GM19468 (cell line): Measurements from ENCODE around the gene FLVCR1.
A peak's percentile ranks its signal among the peaks of the same experiment; 100 is the strongest.
"Not testable (repeated sequence)": the region's sequence is repeated elsewhere in the genome, so short reads cannot be mapped to it uniquely, and the experiment has no call there.

Source experiments
- ATAC-seq: cut with Tn5 transposase; IDR thresholded peaks from one replicate; pipeline ENCODE4 v1.9.1; 2021; ENCODE audit warnings: mild to moderate bottlenecking, moderate library complexity, moderate number of reproducible peaks; ENCODE audit not compliant: unreplicated experiment; ENCODE audit errors: extremely low read depth

FLVCR1 gene

DNA sequence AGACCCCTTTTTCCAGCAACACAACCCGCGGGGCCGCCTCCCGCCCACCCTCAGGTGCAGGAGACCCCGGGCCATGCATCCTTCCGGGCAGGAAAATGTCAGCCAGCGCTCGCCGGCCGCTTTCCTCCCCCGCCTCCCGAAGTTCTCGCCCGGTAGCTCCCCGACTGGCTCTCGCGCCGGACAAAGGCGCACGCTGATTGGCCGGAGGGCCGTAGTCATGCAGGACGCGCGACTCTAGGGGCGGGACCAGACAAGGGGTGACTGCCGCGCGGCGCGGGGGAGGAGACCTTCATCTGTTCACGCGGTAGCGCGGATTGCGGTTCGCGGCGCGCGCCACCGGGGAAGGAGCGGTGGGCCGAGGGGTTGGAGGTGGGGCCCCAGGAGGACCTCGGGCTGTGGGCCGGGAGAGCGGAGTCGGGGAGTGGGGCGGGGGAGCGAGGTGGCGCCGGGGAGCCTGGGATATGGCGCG lies at the start of gene FLVCR1:
Gene FLVCR1, plus strand, starts transcription at position 284 of the 469 bp plus-strand sequence. Its CDS starts 178 bp downstream, at position 462.
- peak; percentile 92 for ATAC-seq

- ATAC-seq = no peak
Measured at GRCh38 chr1:212814537-212815334, 43.3 kb upstream of the FLVCR1 start.

DNA sequence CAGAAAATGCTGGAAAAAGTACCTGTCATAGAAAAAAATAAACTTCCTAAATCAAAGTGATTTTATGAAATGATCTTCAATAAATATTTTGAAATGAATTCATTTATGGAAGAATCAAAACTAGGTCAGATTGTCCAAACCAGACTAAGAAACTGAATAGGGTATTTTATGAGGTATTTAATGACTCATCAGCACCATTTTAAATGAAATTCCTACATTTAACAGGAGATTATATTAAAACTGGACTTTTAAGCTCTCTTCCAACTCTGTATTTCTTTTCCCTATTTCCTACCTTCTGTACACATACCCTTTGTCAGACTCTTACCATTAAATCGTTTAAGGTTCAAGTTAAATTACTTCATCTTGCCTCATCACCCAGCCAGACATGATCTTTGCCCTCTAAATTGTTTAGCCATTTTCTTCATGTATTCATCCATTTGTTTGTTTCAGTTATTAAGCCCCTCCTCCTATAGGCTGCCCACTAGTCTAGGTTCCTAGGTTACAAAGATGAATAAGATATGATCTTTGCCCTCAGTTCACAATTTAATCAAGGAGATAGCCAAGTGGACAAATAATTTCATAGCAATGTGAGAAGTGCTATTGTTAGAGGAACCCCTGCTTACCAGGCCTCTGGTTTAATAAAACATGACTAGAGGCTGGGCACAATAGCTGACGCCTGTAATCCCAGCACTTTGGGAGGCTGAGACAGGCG lies 41.4 kb upstream of the FLVCR1 start:
- ATAC-seq = no peak

GRCh38 chr1:212819726-212820125 lies 38.3 kb upstream of the FLVCR1 start:
- no peak for ATAC-seq

DNA sequence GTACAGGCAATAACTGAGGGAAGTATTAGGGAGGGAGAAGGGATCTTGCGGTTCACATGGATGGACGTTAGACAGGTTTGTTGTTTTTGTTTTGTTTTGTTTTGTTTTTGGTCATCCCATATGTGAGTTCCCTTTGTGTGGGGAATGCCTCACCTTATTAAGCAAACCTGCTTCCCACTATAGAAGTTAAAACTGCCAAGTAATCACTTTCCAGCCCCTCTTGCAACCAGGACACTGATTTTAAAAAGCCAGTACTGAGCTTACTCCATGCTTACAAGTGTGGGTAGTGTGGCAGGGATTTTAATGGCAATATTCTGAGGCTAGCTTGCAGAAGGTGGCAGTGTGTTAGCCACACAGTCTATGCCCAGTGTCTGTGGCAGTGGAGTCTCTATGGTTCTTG lies 37.1 kb upstream of the FLVCR1 start:
- ATAC-seq = no peak

GRCh38 chr1:212822956-212823355 lies 35.1 kb upstream of the FLVCR1 start:
- no peak for ATAC-seq

DNA sequence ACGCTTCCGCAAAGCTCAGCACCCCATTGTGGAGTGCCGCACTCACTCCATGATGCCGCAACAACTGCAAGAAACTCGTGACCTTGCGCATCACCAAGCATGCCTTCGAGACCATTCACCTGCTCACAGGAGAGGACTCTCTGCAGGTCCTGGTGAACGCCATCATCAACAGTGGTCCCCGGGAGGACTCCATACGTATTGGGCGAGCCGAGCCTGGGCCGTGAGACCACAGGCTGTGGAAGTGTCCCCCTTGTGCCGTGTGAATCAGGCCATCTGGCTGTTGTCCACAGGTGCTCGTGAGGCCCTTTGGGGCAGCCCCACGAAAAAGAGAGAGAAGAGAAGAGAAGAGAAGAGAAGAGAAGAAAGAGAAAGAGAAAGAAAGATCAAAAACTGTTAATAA lies 33.9 kb upstream of the FLVCR1 start:
- ATAC-seq = no peak

GRCh38 chr1:212825798-212826452 lies 32.1 kb upstream of the FLVCR1 start:
- ATAC-seq = no peak

- no peak for ATAC-seq
Measured at GRCh38 chr1:212827171-212827776, 30.8 kb upstream of the FLVCR1 start.

DNA sequence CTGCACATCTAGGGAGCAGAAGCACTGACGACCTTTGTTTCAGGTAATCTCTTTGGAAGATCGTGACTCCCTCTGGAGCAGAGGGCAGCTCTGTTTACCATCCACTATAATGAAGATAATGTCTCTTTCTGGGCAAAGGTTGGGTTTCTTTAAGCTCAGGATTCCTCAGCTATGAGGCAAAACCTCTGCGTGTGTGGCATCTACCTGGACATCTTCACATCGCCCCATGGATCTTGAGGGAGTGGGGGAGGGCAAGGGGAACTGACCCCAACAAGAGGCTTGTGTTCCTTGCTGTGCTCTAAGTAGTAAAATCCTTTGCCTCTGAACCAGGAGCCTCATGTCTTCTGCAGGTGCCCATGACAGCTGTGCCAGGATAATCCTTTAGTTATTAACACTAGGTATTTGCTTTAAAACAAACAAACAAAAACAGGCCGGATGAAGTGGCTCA lies 30.2 kb upstream of the FLVCR1 start:
- ATAC-seq = no peak

- no peak for ATAC-seq
Measured at GRCh38 chr1:212828395-212828794, 29.7 kb upstream of the FLVCR1 start.

DNA sequence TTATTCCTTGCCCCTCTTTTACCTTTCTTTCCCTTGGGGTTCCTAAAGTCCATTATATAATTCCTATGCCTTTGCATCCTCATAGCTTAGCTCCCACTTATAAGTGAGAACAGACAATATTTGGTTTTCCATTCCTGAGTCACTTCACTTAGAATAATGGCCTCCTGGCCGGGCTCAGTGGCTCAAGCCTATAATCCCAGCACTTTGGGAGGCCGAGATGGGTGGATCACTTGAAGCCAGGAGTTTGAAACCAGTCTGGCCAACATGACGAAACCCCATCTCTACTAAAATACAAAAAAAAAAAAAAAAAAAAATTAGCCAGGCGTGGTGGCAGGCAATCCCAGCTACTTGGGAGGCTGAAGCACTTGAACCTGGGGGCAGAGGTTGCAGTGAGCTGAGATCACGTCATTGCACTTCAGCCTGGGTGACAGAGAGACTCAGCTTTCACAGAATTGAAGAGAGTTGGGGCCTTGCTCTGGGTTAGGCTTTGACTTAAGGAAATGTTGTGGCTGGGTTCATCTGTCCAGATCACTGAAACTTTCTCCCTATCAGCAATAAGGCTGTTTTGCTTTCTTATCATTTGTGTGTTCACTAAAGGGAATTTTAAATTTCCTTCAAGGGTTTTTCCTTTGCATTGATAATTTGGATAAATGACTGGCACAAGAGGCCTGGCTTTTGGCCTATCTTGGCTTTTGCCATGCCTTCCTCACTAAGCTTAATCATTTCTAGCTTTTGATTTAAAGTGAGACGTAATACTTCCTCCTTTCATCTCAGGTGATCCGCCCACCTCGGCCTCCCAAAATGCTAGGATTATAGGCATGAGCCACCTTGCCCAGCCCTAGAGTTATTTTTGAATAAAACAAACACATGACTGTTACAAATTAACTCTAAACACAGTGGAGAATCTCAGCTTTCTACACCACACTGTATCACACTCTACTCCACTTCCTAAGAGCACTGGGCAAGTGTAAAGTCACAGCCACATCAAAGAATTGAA lies 24.6 kb upstream of the FLVCR1 start:
- peak; percentile 65 for ATAC-seq

DNA sequence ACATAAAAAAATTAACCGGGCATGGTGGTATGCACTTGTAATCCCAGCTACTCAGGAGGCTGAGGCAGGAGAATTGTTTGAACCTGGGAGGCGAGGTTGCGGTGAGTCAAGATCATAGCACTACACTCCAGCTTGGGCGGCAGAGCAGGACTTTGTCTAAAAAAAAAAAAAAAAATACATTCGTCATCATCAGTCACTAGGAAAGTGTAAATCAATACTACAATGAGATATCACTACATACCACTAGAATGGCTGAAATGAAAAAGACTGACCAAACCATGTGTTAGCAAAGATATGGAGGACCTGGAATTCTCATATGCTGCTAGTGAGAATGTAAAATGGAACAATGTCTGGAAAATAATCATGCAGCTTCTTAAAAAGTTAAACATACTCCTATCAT lies 19.9 kb upstream of the FLVCR1 start:
- no peak for ATAC-seq

GRCh38 chr1:212844521-212844920 lies 13.6 kb upstream of the FLVCR1 start:
- ATAC-seq = not testable (repeated sequence)

GRCh38 chr1:212847549-212847948 lies 10.5 kb upstream of the FLVCR1 start, which contains the start of gene SPATA45:
Gene SPATA45, minus strand, starts transcription at chr1:212847649. Its CDS starts 11,500 bp downstream, at chr1:212836149.
- no peak for ATAC-seq

DNA sequence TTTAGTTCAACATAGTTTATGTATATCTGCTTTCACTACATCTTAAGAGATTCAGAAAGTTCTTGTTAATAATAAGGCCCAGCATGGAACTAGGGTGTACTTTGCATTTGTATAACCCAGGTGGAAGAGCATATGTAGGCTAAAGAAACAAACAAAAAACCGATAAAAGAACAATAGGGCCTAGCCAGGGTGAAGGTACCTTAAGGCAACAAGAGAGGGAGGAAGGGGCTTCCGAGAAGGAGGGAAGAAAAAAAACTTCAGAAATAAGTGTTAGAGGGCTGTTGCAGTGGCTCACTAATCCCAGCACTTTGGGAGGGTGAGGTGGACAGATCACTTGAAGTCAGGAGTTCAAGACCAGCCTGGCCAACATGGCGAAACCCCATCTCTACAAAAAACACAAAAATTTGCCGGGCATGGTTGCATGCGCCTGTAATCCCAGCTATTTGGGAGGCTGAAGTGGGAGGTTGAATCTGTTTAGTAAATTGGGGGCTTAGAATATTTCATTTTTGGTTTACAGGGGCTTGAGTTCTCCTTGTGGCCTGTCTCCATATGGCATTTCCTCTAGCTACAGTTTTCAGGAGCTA lies 5.9 kb upstream of the FLVCR1 start:
- no peak for ATAC-seq

GRCh38 chr1:212853658-212854057 lies 4.4 kb upstream of the FLVCR1 start:
- no peak for ATAC-seq

GRCh38 chr1:212856755-212857154 lies 1.3 kb upstream of the FLVCR1 start:
- ATAC-seq = no peak
